Measurements from ENCODE around the gene SIRPB2.
"Not testable (repeated sequence)": the region's sequence is repeated elsewhere in the genome, so short reads cannot be mapped to it uniquely, and the experiment has no call there.

The SIRPB2 gene

GRCh38 chr20:1499528-1500420 lies 8.6 kb upstream of the SIRPB2 start:
- DNase-seq = no peak

- DNase-seq = not testable (repeated sequence)
Measured at GRCh38 chr20:1497371-1497770, 6.2 kb upstream of the SIRPB2 start.

- no peak for DNase-seq
Measured at GRCh38 chr20:1496930-1497329, 5.7 kb upstream of the SIRPB2 start.

- no peak for DNase-seq
Measured at GRCh38 chr20:1494436-1494835, 3.2 kb upstream of the SIRPB2 start.

GRCh38 chr20:1493536-1493935 lies 2.3 kb upstream of the SIRPB2 start:
- DNase-seq = no peak

GRCh38 chr20:1491860-1492642 lies 831 bp upstream of the SIRPB2 start:
- no peak for DNase-seq

- DNase-seq = no peak
Measured at GRCh38 chr20:1490643-1491195, 501 bp downstream of the SIRPB2 start.

- DNase-seq = no peak
Measured at GRCh38 chr20:1489764-1490436, 1.3 kb downstream of the SIRPB2 start.

GRCh38 chr20:1489325-1489724 lies 1.9 kb downstream of the SIRPB2 start:
- DNase-seq = no peak

- DNase-seq = no peak
Measured at GRCh38 chr20:1486566-1486965, 4.7 kb downstream of the SIRPB2 start.

GRCh38 chr20:1484438-1485116 lies 6.6 kb downstream of the SIRPB2 start:
- DNase-seq = no peak

- no peak for DNase-seq
Measured at GRCh38 chr20:1479831-1480595, 11.2 kb downstream of the SIRPB2 start.

- DNase-seq = peak; percentile 72
Measured at GRCh38 chr20:1478566-1478965, 12.7 kb downstream of the SIRPB2 start.

GRCh38 chr20:1477896-1478490 lies 13.2 kb downstream of the SIRPB2 start:
- no peak for DNase-seq

GRCh38 chr20:1474817-1475603 lies 16.2 kb downstream of the SIRPB2 start:
- no peak for DNase-seq

GRCh38 chr20:1474325-1474724 lies 16.9 kb downstream of the SIRPB2 start:
- no peak for DNase-seq

- no peak for DNase-seq
Measured at GRCh38 chr20:1473246-1474220, 17.7 kb downstream of the SIRPB2 start.

- no peak for DNase-seq
Measured at GRCh38 chr20:1472556-1473245, 18.5 kb downstream of the SIRPB2 start.

GRCh38 chr20:1471242-1471641 lies 20.0 kb downstream of the SIRPB2 start:
- no peak for DNase-seq

Measured in kidney glomerular epithelial cell (primary cell).